Peyer's patch (tissue), 4 donors: ENCODE measurements around the gene EXOSC5.

Experiments
- POLR2A ChIP-seq, 2 donors: fragments of 450-650 bp; IDR thresholded peaks; one replicate each; pipeline ENCODE4 v1.5.1; 2017; ENCODE audit warnings: antibody characterized with exemption in 2 of 2, mild to moderate bottlenecking in 2 of 2, moderate library complexity in 2 of 2
- TF ChIP-seq, protein P1 (sequence below), 6 experiments: fragments of 450-650 bp in 4 of 6; fragments of 200-600 bp in 2 of 6; sonication (generic) in 1 of 6; IDR thresholded peaks; one replicate each; pipeline ENCODE4 v1.5.1; 2017 to 2019; ENCODE audit warnings: antibody characterized with exemption in 6 of 6, mild to moderate bottlenecking in 3 of 6, moderate library complexity in 1 of 6

DNA sequence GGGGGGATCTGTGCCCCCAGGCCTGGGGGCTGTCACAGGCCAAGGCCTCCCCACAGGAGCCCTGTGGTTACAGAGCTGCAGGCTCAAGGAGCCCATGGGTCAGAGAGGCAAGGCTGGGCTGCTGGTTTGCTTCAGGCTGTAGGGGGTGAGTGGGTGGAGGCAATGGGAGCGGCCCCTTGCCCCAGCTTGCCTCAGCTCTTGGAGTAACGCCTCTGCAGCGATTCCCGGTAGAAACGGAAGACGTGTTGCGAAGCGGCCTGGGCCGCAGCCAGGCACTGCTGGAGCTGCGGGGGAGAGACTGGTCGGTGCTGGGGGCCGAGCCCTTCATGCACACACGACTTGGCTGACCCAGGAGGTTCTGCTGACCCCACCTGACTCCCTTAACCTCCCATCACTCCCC is 10.7 kb downstream of the EXOSC5 start:
- TF ChIP-seq, protein P1, sequence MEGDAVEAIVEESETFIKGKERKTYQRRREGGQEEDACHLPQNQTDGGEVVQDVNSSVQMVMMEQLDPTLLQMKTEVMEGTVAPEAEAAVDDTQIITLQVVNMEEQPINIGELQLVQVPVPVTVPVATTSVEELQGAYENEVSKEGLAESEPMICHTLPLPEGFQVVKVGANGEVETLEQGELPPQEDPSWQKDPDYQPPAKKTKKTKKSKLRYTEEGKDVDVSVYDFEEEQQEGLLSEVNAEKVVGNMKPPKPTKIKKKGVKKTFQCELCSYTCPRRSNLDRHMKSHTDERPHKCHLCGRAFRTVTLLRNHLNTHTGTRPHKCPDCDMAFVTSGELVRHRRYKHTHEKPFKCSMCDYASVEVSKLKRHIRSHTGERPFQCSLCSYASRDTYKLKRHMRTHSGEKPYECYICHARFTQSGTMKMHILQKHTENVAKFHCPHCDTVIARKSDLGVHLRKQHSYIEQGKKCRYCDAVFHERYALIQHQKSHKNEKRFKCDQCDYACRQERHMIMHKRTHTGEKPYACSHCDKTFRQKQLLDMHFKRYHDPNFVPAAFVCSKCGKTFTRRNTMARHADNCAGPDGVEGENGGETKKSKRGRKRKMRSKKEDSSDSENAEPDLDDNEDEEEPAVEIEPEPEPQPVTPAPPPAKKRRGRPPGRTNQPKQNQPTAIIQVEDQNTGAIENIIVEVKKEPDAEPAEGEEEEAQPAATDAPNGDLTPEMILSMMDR (IDR thresholded peaks at IDR 0.05) = no peak
- no peak for TF ChIP-seq POLR2A (IDR thresholded peaks at IDR 0.05)
